GM21737 (cell line): Measurements from ENCODE around the gene DUSP19.
A peak's percentile ranks its signal among the peaks of the same experiment; 100 is the strongest.

Experiments used
- ATAC-seq: cut with Tn5 transposase; IDR thresholded peaks from one replicate; pipeline ENCODE4 v1.9.1; 2021; ENCODE audit warnings: mild to moderate bottlenecking, moderate library complexity; ENCODE audit not compliant: unreplicated experiment

Gene DUSP19

DNA sequence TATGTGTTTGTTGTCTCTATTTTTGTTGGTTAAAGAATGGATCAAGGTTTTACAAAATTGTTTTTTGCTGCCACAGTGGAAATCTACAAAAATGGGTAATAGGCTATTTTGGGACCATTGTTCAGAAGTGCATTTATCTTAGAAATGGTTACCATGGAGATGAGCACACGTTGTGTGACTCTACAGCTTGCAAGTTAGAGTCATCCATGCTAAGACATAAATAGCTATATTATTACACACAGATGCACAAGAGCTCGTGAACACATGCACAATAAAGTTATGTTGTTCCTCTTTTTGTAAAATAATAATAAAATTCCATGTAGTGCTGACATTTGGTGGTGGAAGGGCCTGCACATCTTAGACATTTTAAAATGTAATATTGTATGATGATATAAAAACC lies 15.5 kb upstream of the DUSP19 start:
- no peak for ATAC-seq

DNA sequence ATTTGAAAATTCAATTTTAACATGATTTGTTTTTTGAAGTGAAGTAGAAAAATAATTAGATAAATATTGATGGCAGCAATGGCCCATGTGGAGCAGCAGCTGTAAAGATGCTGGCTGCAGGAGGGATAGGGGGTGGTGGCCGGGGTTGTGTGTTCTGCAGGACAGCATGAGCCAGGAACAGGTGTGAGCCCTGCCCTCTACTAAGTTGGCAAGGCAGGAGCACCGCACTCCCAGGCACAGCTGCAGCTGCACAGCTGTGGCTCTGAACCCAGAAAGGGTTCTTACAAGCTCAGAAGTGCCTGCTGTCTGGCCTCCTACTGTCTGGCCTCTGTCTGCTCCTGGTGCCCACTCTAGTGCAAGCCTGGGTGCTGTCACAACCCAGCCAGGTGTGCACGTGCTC lies 10.0 kb upstream of the DUSP19 start:
- ATAC-seq = no peak

DNA sequence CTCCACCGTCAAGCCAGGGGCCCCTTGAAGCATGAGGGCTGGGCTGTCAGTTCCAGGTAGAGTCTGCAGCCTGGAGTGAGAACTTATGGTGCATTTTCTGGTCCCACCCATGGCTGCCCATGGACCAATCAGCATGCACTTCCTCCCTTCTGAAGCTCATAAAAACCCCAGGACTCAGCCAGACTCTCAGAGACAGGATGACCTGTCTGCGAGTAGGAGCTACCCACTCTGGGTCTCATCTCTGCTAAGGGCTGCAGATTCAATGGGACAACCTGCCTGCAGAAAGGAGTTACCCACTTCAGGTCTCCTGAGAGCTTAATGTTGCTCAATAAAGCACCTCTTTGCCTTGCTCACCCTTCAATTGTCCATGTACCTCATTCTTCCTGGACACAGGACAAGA lies 9.4 kb upstream of the DUSP19 start:
- ATAC-seq = no peak

DNA sequence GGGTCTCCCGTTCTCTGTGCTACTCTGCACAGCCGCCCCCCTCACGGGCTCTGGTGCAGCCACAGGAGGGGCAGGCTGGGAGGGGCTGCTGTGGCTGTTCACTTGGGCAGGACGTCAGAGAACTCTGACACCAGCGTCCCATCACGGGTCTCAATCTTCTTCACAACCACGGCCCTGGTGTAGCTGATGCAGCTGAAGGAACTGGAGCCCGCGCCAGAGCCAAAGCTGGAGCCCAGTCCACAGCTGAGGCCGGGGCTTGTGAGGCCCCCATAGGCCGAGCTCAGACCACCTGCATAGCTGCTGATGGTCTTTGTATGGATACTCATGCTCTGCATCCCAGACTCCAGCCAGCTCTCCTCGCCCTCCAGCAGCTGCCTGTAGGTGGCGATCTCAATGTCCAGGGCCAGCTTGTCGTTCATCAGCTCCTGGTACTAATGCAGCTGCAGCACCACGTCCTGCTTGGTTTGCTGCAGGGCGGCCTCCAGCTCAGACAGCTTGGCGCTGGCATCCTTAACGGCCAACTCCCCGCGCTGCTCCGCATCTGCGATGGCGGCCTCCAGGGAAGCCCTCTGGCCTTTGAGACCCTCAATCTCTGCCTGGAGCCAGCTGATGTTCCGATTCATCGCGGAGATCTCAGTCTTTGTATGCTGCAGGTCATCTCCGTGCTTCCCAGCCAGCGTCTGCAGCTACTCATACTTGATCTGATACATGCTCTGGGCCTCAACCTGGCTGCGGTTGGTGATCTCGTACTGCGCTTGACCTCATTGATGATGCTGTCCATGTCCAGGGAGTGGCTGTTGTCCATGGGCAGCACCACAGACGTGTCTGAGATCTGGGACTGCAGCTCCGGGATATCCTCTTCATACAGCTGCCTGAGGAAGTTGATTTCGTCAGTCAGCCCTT lies 7.4 kb upstream of the DUSP19 start:
- no peak for ATAC-seq

DNA sequence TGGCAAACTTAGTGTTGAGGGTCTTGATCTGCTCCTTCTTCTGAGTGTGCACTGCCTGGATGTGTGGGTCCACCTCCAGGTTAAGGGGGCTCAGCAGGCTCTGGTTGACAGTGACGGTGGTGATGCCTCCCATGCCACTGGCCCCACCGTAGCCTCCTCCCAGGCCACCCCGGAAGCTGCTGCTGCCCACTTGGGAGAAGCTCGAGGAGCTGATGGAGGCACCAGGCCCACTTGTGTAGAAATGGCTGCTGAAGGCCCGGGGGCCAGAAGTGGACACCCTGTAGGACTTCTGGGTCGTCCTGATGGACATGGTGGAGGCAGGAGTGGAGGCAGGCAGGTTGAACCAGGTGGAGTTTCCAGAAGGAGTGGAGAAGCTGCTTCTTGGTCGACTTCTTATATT lies 6.4 kb upstream of the DUSP19 start:
- ATAC-seq = no peak

DNA sequence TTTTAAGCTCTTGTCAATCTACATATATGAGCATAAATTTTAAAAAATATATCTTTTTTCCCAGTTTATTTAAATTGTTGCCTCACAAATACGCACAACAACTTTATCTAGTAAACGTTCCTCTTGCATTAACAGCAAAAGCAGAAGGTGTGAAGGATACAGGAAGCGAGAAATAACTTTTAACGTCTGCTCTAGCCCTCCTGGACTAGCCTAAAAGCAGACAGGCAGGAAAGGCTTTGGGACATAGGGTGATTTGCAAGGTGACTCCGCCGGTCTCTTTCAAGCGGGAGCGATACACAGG lies 434 bp upstream of the DUSP19 start:
- no peak for ATAC-seq

DNA sequence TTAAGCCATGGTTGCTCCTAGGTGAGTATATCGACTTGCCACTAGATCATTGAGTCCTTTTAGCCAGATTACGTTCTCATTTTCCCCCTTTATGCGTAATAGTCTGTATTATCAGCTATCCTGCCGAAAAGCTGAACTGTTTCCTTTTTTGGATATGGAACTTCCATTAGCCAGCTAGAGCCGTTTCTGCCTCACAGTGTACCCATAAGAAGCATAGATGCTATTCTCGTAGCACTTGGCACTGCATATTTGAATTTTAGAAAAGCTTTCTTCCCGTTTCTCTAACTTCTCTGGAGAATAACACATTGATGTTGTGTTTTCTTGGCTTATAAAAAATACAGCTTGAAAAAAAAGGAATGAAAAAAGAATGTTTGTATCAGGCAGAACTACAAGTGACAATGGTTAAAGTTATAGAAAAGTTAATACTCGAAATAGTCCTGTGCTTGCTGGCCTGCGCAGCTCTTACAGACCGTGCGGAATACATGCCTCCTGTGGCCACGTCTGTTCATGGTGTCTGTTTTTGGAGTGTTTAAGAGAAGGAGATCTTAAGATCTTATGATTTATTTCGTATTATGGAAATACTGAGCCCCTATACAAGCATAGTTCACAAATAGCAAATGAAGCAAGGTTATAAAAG lies 710 bp downstream of the DUSP19 start:
- ATAC-seq = peak; percentile 14

DNA sequence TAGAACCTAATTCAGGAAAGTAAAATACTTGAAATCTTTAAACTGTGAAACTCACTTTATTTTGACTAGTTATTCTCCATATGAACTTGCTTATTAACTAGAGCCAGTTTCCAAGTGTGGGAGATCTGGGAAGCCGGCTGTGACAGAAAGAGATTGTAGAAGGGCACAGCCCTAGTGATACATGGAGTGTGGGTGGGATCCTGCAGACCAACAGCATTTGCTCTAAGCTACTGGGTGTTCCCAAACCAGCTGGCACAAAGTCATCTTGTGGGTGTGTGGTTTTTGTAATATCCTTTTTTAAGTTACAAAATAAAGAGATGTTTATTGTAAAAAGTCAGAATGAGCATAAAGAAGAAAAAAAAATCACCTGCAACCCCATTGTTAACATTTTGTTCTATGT lies 3.4 kb downstream of the DUSP19 start:
- ATAC-seq = no peak

DNA sequence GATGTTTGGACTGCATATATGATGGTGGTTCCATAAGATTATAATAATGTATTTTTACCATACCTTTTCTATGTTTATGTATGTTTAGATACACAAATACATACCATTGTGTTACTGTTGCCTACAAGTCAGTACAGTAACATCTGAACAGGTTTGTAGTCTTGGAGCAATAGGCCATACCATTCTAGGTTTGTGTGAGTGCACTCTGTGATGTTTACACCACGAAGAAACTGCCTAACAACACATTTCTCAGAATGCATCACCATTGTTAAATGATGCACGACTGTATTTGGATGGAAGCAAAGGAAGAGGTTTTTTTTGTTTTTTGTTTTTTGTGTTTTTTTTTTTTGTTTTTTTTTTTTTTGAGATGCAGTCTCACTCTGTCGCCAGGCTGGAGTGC lies 9.5 kb downstream of the DUSP19 start:
- no peak for ATAC-seq

DNA sequence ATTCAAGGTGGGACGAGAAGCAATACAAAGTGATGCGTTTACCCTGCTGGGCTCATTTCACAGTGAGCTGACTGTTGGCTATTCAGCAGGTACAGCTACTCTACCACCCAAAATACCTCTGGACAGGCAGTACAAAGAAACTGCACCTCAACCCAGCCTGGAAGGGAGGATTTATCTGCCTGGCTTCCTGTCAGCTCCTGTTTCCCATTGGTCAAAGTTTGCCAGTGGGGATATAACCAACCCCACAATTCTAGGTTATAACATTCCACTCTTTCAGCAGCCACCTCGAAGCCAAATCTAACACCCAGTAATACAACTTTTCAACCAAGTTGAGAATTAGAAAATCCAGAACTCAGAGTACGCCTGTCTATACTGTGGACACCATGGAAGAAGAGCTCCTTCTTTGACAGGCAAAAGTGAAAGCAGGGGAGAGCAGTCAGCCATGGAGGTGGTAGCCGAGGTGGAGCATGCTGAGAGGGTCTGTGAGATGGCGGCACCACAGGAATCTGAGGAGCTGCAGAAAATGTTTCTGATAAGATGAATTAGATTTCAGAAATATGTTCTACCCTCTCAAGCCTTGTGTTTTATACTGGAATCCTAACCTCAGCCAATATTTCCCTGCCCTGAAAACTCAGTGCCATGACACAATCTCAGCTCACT lies 10.8 kb downstream of the DUSP19 start:
- ATAC-seq = peak; percentile 52

DNA sequence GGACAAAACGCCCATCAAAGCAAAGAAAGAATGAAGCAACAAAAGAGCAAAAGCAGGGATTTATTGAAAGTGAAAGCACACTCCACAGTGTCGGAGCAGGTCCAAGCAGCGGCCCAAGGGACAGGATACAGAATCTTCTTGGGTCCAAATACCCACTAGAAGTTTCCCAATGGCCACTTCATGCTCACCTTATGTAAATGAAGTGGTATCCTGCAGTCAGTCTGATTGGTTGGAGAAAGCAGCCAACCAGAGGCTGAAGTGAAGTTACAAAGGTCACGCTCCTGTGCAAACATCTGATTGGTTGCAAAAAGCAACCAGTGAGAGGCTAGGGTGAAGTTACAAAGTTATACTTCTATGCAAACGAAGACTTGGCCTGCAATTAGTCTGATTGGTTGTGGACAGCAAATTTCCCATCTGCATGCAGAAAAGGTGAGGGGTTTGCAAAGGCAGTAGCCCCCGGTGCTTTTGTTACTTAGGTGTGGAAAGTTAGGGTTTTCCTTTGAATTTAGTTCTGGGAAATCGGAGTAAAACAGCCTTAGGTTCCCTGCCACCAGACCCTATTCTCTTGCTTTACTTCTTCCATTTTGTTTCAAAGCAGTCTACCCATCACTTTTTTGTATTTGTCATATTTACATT lies 12.9 kb downstream of the DUSP19 start:
- ATAC-seq = no peak

DNA sequence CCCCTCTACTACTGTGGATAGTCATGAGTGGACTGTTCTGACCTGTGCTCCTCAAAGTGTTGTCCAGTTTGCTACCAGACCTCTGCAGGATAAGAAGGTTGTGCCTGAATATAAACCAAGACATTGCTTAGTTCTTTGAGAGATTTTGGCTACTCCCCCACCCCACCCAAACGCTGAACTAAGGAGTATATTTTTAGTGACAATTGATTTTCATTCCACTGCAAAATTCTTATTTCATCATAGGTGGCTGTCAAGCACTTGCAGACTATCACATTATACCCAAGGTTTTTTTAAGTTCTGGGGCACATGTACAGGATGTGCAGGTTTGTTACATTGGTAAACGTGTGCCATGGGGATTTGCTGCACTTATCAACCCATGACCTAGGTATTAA lies 13.4 kb downstream of the DUSP19 start:
- no peak for ATAC-seq

DNA sequence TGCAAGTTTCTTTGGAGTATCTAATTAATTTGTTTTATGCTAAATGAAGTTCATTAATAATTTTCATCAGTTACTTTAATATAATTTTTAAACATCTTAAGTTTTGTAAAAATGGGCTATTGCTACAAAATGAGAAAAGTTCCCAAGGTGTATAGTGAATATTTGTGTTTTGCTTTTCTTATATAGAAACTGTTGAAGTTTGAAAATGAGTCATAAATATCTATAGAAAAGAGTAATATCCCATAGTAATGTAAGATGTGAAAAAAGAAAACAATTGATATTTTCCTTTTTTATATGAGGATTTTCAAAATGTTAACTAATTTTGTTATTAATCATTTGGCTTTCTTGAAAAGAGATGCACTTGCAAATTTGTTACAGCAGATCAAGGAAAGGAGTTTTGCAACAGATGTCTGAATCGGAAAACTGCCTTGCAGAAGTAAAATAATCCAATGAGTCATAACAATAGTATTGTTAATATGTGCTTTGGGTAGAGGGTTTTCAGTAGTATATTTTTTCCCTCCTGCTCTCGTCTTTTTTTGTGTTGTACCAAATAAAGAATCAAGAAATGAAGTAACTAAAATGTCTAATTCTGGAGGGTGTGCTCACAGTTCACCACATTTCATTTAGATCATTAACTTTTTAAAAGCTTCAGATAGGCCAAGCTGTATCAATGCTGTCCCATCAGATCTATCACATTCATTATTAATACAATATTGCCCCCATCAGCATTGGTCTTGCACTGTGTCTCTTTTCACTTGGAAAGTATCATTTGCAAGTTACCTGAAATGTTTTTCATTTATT lies 15.5 kb downstream of the DUSP19 start:
- ATAC-seq = peak; percentile 72

DNA sequence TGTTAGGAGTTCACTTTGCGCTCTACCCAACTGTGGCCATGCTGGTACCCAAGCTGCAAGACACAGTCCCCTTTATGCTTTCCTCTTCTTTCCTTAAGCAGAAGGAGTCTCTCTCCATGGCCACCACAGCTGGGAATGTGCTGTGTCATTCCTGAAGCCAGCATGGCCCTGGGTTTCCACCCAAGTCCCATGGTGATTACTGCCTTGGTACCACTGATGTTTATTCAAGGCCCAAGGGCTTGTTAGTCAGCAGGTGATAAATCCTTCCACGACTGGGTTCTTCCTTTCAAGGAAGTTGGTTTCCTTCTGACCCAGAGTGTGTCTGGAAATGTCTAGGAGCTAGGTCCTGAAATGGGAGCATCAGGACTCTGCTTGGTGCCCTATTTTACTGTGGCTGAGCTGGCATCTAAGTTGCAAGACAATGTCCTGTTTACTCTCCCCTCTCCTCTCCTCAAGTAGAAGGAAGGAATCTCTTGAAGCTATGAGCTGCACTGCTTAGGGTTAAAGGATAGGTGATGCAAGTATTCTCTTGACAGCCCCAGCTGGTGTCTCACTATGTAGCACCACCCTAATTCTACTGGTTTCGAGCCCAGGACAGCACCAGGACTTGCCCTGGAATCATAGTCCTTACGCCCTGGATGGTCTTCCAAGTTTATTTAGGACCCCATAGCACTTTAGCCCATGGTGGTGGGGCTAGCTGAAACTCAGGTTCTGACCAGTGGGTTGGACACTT lies 27.0 kb downstream of the DUSP19 start:
- ATAC-seq = no peak

DNA sequence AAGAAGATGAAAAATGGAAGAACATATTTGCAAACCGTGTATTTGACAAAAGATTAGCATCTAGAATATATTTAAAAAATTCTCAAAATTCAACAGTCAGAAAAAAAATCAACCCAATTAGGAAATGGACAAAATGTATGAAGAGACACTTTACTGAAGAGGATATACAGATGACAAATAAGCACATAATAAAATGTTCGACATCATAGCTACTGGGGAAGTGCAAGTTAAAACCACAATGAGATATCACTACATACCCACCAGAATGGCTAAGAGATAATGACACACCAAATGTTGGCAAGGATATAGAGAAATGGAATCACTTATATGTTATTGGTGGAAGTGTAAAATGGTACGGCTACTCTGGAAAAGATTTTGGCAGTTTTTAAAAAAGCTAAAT lies 34.0 kb downstream of the DUSP19 start:
- no peak for ATAC-seq

DNA sequence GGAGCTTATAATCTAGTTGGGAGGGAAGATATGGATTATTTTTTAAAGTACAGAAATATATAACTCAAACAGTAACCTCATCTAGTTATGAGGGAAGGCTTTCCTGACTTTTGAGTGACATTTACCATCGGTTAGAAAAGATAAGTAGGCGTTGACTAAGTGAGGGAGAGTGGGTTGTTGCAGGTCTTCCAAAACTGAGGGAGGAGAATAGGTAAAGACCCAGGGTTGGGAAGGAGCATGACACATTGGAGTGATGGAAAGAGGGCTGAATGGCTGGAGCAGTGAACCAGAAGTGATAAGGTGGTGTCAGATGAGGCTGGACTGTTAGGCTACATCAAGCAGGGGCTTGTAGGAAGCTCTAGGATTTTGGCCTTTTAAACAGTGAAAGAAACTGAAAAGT lies 35.1 kb downstream of the DUSP19 start:
- ATAC-seq = no peak

DNA sequence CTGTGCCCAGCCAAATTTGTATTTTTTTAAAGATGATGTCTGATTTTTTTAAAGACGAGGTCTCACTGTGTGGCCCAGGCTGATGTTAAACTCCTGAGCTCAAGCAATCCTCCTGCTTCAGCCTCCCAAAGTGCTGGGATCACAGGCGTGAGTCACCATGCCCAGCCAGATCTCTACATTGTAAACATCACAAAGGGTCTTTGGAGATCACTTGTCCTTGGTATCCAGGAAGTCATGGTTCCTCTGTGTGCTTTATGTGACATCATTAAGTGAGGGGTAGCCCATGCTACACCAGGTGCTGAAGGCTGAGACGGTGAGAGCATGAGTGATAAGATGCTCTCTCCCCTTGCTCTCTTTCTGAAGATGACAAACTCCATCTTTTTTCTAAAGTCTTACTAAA lies 38.7 kb downstream of the DUSP19 start:
- ATAC-seq = no peak

DNA sequence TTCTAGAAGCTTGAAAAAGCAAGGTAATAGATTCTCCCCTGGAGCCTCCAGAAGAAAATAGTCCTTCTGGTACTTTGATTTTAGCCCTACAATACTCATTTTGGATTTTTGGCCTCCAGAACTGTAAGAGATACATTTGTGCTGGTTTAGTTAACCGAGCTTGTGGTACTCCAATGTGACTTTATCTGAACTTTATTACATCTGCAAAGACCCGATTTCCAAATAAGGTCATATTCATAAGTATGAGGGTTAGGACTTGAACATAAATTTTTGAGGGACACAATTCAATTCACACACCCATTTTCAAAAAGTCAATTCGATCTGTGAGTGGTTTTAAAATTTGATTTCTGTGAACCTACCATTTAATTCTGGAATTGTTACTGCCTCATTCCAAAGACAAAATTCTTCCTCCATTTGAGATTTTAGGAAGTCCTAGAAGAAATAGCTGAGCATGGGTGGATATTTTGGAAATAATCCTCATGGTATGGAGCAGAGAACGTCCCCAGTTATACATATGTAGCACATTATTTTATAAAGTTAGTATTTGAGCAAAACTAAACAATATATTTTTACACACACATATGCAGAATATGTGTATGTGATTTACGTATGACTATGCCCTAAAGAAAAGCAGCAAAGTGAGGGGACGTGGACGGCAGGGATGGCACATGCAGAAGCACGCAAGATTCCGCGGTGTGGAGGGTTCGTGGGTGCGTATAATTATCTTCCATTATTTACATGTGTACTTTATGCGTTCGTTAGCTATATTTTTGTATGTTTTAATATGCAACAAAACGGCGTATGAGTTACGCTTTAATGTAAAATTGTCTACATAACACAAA lies 44.8 kb downstream of the DUSP19 start:
- no peak for ATAC-seq

DNA sequence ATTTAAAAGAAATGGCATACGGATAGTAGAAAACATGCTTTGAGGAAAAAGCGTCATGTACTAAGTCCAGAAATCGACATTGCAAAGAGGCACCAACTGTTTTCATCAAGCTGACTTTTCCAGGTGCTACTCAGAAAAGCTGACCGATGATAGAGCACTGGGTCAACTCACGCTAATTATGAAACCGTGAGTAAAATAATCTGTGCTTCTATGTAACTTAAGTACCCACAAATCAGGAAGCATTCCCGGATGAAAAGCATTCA lies 45.3 kb downstream of the DUSP19 start:
- peak; percentile 33 for ATAC-seq
